Uterus (tissue), 4 donors: ENCODE measurements around the gene PACS1. TPM values are rescaled to one million over a fixed set of nuclear protein-coding genes. Genes with fewer than 3 reads are reported as not detected.

Experiments
- DNase-seq, 2 donors: peaks; one replicate each; pipeline ENCODE4 v3.0.0-alpha.2; 2019 to 2020
- H3K27ac ChIP-seq, 2 donors: fragments of 200-600 bp; sonication (generic); 1 replicate in 1 of 2; 2 replicates in 1 of 2; pipeline ENCODE4 v1.5.1; 2016 to 2018
- H3K27me3 ChIP-seq, 2 donors: fragments of 200-600 bp; sonication (generic); one replicate each; pipeline ENCODE4 v1.5.1; 2018 to 2019; ENCODE audit warnings: control low read depth in 1 of 2
- H3K36me3 ChIP-seq, 2 donors: fragments of 200-600 bp; sonication (generic); one replicate each; pipeline ENCODE4 v1.5.1; 2019; ENCODE audit warnings: control low read depth in 1 of 2
- H3K4me1 ChIP-seq, 2 donors: fragments of 200-600 bp; sonication (generic); one replicate each; pipeline ENCODE4 v1.5.1; 2018 to 2019; ENCODE audit warnings: control low read depth in 1 of 2
- H3K4me3 ChIP-seq, 2 donors: fragments of 200-600 bp; sonication (generic); 1 replicate in 1 of 2; 2 replicates in 1 of 2; pipeline ENCODE4 v1.5.1; 2018 to 2019; ENCODE audit warnings: mild to moderate bottlenecking in 1 of 2
- H3K9me3 ChIP-seq, 2 donors: fragments of 200-600 bp; sonication (generic); one replicate each; pipeline ENCODE4 v1.5.1; 2019; ENCODE audit warnings: control low read depth in 1 of 2
- POLR2A ChIP-seq, 2 donors: fragments of 450-650 bp; IDR thresholded peaks; one replicate each; pipeline ENCODE4 v1.6.1; 2016; ENCODE audit warnings: antibody characterized with exemption in 2 of 2, mild to moderate bottlenecking in 1 of 2, moderate library complexity in 1 of 2
- intact Hi-C: fragments of 100-400 bp; cut with DNase I; formaldehyde crosslinking; loops from one replicate; pipeline ENCODE4 v1.15.1; 2023; ENCODE audit warnings: low total_unique reads
- total RNA-seq, 4 donors: library from RNA; depleted of rRNA in 3 of 4; stranded (reverse); fragments of >200 nt in 3 of 4; gene quantifications; one replicate each; pipeline versions ENCODE4 v1.1.0 to v1.2.4, GENCODE V29; 2014 to 2023
- TF ChIP-seq, protein P1 (sequence below), 4 experiments: fragments of 200-600 bp in 2 of 4; fragments of 450-650 bp in 2 of 4; sonication (generic) in 2 of 4; IDR thresholded peaks; one replicate each; pipeline ENCODE4 v1.5.1; 2016 to 2019; ENCODE audit warnings: antibody characterized with exemption in 4 of 4, mild to moderate bottlenecking in 2 of 4, moderate library complexity in 1 of 4
- donor health status: DM: yes; HTN: yes; CAD: no.

The PACS1 gene
- total RNA-seq, 4 donors from 2014 or later: 2.9 to 79.2 (median 57.2) TPM

DNA sequence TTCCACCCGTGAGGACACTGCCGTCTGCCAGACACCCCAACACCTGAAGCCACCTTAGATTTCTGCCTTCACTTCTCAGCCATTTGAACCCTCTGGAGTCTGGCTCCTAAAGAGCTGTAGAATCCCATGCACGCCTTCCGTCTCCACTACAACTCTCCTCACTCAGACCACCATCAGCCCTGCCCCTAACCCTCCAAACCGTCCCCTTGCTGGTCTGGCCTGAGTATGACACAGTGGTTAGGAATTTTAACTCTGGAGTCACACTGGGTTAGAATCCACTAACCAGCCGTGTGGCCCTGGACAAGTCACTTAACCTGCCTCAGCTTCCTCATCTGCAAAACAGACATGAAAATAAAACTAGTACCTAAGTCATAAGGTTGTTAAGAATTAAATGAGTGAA is 210.9 kb downstream of the PACS1 start:
- Histone ChIP-seq H3K27me3 (no peaks in the 10 kb centered on the region), H3K36me3 (no peaks in the 10 kb centered on the region), H3K4me3 (no peak overlapping the region), H3K4me1 (peaks cover 0 to 10% of the 10 kb centered on the region in 2 donors), H3K27ac (no peak overlapping the region), H3K9me3 (no peaks in the 10 kb centered on the region)
- TF ChIP-seq POLR2A (IDR thresholded peaks at IDR 0.05): no peak
- TF ChIP-seq, protein P1, sequence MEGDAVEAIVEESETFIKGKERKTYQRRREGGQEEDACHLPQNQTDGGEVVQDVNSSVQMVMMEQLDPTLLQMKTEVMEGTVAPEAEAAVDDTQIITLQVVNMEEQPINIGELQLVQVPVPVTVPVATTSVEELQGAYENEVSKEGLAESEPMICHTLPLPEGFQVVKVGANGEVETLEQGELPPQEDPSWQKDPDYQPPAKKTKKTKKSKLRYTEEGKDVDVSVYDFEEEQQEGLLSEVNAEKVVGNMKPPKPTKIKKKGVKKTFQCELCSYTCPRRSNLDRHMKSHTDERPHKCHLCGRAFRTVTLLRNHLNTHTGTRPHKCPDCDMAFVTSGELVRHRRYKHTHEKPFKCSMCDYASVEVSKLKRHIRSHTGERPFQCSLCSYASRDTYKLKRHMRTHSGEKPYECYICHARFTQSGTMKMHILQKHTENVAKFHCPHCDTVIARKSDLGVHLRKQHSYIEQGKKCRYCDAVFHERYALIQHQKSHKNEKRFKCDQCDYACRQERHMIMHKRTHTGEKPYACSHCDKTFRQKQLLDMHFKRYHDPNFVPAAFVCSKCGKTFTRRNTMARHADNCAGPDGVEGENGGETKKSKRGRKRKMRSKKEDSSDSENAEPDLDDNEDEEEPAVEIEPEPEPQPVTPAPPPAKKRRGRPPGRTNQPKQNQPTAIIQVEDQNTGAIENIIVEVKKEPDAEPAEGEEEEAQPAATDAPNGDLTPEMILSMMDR (IDR thresholded peaks at IDR 0.05): no peak
- no peak for DNase-seq
- intact Hi-C loops: loop anchor here (10.0 kb wide), 1 partner anchor 56 kb away; no protein-coding TSS in a partner anchor

DNA sequence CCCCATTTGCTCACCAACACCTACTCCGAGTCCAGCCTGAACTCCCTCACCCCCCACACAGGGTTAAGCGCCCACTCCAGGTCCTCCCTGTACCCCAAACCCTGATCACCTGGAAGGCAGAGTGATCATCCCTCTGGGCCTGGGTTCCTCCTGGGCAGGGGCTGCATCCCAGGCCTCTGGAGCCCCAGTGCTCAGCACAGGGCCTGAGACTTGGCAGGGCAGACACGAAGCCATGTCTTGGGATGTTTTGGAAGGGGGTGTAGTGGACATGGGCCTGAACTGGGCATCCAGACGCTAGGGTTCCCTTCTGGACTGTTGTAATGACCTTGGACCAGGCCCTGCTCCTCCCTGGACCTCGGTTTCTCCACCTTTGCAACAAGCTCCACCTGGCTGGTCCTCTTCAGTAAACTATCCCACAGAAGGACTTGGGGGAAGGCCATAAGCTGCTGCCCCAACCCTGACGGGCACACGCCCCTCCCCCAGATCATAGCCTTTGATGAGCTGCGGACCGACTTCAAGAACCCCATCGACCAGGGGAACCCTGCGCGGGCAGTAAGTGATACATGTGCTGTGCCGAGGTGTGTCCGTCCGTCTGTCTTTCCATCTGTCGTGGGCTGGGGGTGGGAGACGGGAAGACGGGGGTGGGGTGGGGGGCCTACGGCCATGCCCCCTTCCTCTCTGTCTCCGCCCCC is 211.8 kb downstream of the PACS1 start:
- H3K9me3 ChIP-seq: no peaks in the 10 kb centered on the region
- no peak overlapping the region for H3K4me3 ChIP-seq

DNA sequence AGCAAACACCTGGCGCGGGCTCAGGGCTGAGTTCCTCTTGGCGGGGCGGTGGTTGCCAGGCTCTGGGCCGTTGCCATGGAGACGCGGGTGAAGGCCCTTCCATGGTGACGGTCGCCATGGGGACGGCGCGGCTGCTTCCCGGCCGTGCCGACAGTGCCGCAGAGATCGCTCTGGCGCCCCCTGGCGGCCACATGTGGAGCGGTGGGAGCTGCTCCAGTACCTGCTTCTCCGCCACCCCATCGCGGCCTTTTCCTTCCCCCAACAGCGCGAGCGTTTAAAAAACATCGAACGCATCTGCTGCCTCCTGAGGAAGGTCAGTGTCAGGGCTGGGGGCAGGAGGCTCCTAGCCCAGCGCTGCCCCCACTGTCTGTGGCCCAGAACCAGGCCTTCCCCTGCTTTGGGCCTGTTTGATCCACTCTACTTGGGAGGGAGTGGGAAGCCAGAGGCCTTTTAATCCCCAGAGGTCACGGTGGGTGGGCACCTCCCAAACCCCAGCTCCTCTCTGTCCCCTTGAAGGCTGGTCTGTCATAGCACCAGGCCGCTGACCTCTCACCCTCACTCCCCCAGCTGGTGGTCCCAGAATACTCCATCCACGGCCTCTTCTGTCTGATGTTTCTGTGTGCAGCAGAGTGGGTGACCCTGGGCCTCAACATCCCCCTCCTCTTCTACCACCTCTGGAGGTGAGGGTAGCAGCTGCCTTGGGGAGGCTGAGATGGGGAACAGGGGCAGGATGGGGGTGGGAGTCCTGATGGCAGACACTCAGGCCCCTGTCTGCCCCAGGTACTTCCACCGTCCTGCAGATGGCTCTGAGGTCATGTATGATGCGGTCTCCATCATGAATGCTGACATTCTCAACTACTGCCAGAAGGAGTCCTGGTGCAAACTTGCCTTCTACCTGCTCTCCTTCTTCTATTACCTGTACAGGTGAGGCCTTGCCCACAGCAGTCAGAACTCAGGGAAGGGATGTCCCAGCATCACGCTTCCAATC is 212.7 kb downstream of the PACS1 start:
- H3K9me3 ChIP-seq: no peaks in the 10 kb centered on the region
- no peak overlapping the region for H3K27ac ChIP-seq
- peak; percentile 95 to 96 for DNase-seq
- no peaks in the 10 kb centered on the region for H3K36me3 ChIP-seq
- intact Hi-C loops: loop anchor here (10.0 kb wide), 1 partner anchor 58 kb away; no protein-coding TSS in a partner anchor
- TF ChIP-seq, protein P1 (IDR thresholded peaks at IDR 0.05): peak; percentile 95 to 98 (median 96)
- peak in 1 of 2 donors; percentile 35 for TF ChIP-seq POLR2A (IDR thresholded peaks at IDR 0.05)
- no peaks in the 10 kb centered on the region for H3K27me3 ChIP-seq
- H3K4me3 ChIP-seq: no peak overlapping the region
- peaks cover 0 to 12% of the 10 kb centered on the region in 2 donors for H3K4me1 ChIP-seq

More for the DNA sequence above, 211.8 kb downstream of the PACS1 start:
- TF ChIP-seq, protein P1 (IDR thresholded peaks at IDR 0.05): no peak
- TF ChIP-seq POLR2A (IDR thresholded peaks at IDR 0.05): no peak
- no peaks in the 10 kb centered on the region for H3K27me3 ChIP-seq
- no peak overlapping the region for H3K27ac ChIP-seq
- peaks cover 0 to 10% of the 10 kb centered on the region in 2 donors for H3K4me1 ChIP-seq
- intact Hi-C loops: loop anchor here (10.0 kb wide), 1 partner anchor 57 kb away; no protein-coding TSS in a partner anchor
- no peaks in the 10 kb centered on the region for H3K36me3 ChIP-seq
- DNase-seq: no peak

DNA sequence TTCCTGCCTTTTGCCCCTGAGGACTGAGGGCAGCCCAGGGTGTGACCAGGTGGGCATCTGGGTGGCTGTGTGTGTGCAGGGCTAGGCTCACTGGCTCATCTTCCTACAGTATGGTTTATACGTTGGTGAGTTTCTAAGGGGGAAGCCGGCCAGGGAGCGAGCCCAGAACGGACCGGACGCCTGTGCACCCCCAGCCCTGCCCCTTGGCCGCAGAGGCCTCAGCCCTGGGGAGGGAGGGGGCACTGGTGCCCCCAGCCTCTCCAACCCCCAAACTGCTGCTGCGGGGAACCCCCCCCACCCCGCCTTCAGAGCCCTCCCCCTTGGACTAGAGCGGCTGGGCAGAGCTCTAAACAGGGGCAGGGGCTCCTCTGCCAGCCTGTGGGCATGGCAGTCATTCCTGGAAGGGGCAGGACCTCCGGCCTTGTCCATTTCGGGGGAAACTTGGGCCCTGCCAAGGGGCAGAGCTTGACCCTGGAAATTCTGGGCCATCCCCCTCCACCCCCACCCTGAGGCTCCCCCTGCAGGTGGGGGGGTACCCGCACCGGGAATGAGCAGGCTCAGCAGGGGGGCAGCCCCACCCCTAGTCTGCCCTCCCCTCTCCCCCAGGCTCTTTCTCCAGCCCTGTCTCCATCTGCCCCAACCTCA is 213.5 kb downstream of the PACS1 start:
- Histone ChIP-seq H3K9me3 (no peaks in the 10 kb centered on the region), H3K36me3 (no peaks in the 10 kb centered on the region), H3K27ac (no peak overlapping the region), H3K4me3 (no peak overlapping the region), H3K27me3 (no peaks in the 10 kb centered on the region), H3K4me1 (peaks cover 0 to 7% of the 10 kb centered on the region in 2 donors)
- TF ChIP-seq, protein P1 (IDR thresholded peaks at IDR 0.05): no peak
- no peak for TF ChIP-seq POLR2A (IDR thresholded peaks at IDR 0.05)
- no peak for DNase-seq
- intact Hi-C loops: loop anchor here (10.0 kb wide), 1 partner anchor 59 kb away; no protein-coding TSS in a partner anchor
